Activated CD8-positive, alpha-beta memory T cell treated with anti-CD3 and anti-CD28 coated beads, Interleukin-2, amount 50 U/mL, for 24 hours (primary cell): ENCODE measurements around the gene AKAP6.

Experiments used
- DNase-seq: peaks from one replicate; pipeline ENCODE4 v3.0.0-alpha.2; 2020; ENCODE audit errors: extremely low read depth

The AKAP6 gene

GRCh38 chr14:32330351-32331111 is 1.4 kb downstream of the AKAP6 start:
- no peak for DNase-seq

- DNase-seq, result no peak
Observed at GRCh38 chr14:32331206-32331605, 2.1 kb downstream of the AKAP6 start.

- no peak for DNase-seq
Observed at GRCh38 chr14:32332415-32333316, 3.6 kb downstream of the AKAP6 start.

GRCh38 chr14:32336702-32337101 is 7.6 kb downstream of the AKAP6 start:
- DNase-seq, result no peak

GRCh38 chr14:32337759-32338158 is 8.7 kb downstream of the AKAP6 start:
- no peak for DNase-seq

GRCh38 chr14:32339188-32339587 is 10.1 kb downstream of the AKAP6 start:
- no peak for DNase-seq

- no peak for DNase-seq
Observed at GRCh38 chr14:32341947-32342846, 13.1 kb downstream of the AKAP6 start.

GRCh38 chr14:32342847-32343194 is 13.7 kb downstream of the AKAP6 start:
- no peak for DNase-seq

- DNase-seq, result no peak
Observed at GRCh38 chr14:32343926-32344430, 14.9 kb downstream of the AKAP6 start.

- no peak for DNase-seq
Observed at GRCh38 chr14:32345311-32345791, 16.3 kb downstream of the AKAP6 start.

GRCh38 chr14:32349322-32349721 is 20.2 kb downstream of the AKAP6 start:
- no peak for DNase-seq

GRCh38 chr14:32350020-32350419 is 20.9 kb downstream of the AKAP6 start:
- DNase-seq, result no peak

- no peak for DNase-seq
Observed at GRCh38 chr14:32352631-32353030, 23.5 kb downstream of the AKAP6 start.

- no peak for DNase-seq
Observed at GRCh38 chr14:32354716-32355115, 25.6 kb downstream of the AKAP6 start.

- no peak for DNase-seq
Observed at GRCh38 chr14:32358781-32359180, 29.7 kb downstream of the AKAP6 start.

GRCh38 chr14:32361674-32362073 is 32.6 kb downstream of the AKAP6 start:
- no peak for DNase-seq

- DNase-seq, result no peak
Observed at GRCh38 chr14:32363761-32364160, 34.7 kb downstream of the AKAP6 start.

GRCh38 chr14:32364941-32365340 is 35.8 kb downstream of the AKAP6 start:
- no peak for DNase-seq

GRCh38 chr14:32366256-32366879 is 37.3 kb downstream of the AKAP6 start:
- DNase-seq, result no peak

- no peak for DNase-seq
Observed at GRCh38 chr14:32366986-32367385, 37.9 kb downstream of the AKAP6 start.

- DNase-seq, result no peak
Observed at GRCh38 chr14:32367516-32367915, 38.4 kb downstream of the AKAP6 start.
